ENCODE measurements around the gene NME2. TPM values are rescaled to one million over a fixed set of nuclear protein-coding genes. Genes with fewer than 3 reads are reported as not detected.

Gene NME2
- polyA plus RNA-seq, 1 donor (not counting 4 experiments of a cell fraction or from before 2014, with no cell fraction given): 1,260 TPM

DNA sequence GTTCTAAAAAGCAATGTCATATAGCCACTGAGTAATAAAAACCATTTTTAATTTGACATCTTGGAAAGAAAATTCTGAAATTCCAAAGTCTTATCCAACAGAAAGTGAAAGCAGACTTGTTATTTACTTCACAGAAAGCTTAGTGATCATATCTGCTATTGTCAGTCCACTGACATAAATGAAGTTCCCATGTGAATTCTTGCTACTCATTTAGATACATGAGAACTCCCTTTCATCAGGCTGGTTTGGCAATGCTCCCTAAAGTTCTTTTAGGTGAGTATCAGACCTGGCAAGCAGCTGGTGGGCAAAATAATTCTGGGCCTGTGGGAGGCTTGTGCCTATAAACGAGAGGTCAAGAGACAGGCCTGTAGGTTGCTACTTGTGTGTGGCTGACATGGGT lies 23.4 kb downstream of the NME2 start:
- no peak for FAIRE-seq
- dilution Hi-C loops (cut with MboI; ENCODE audit: extremely low pct_ligation_motif_present, low sequenced_read_pairs): no loop called here

GRCh38 chr17:51191895-51192294 lies 25.7 kb downstream of the NME2 start:
- no peaks in the 10 kb centered on the region for H3K9me1 ChIP-seq (ENCODE audit: control insufficient read depth, extremely low read depth, insufficient read depth, low read length)
- dilution Hi-C loops (cut with MboI; ENCODE audit: extremely low pct_ligation_motif_present, low sequenced_read_pairs): no loop called here
- FAIRE-seq (no peak), DNase-seq (ENCODE audit: low read depth, low spot score) (no peak)
- no peaks in the 10 kb centered on the region for H3K9me3 ChIP-seq (ENCODE audit: control insufficient read depth, low read depth, low read length)
- peaks cover 8 to 12% of the 10 kb centered on the region in 2 experiments for H3K36me3 ChIP-seq (ENCODE audit: control insufficient read depth in 2 of 2, extremely low read depth in 1 of 2, insufficient read depth in 2 of 2, low read length in 2 of 2)
- H3K9ac ChIP-seq (ENCODE audit: control insufficient read depth, extremely low read depth, insufficient read depth, low read length): no peak overlapping the region
- no peaks in the 10 kb centered on the region for H3K27me3 ChIP-seq (ENCODE audit: control insufficient read depth, extremely low read depth, insufficient read depth, low read length)
- no peak overlapping the region for H3K27ac ChIP-seq (ENCODE audit: control insufficient read depth, insufficient read depth, low read length)
- H3K79me2 ChIP-seq (ENCODE audit: control insufficient read depth, insufficient read depth, low read length): no peaks in the 10 kb centered on the region
- no peak overlapping the region for H3K4me2 ChIP-seq (ENCODE audit: control insufficient read depth, extremely low read depth, insufficient read depth, low read depth, low read length)
- H3K4me1 ChIP-seq (ENCODE audit: control insufficient read depth, extremely low read depth, insufficient read depth, low read length): no peaks in the 10 kb centered on the region
- H2AFZ ChIP-seq (ENCODE audit: control insufficient read depth, low read length): no peak overlapping the region
- TF ChIP-seq EZH2 (IDR thresholded peaks at IDR 0.05; ENCODE audit: low read length): no peak
- TF ChIP-seq, protein P1, sequence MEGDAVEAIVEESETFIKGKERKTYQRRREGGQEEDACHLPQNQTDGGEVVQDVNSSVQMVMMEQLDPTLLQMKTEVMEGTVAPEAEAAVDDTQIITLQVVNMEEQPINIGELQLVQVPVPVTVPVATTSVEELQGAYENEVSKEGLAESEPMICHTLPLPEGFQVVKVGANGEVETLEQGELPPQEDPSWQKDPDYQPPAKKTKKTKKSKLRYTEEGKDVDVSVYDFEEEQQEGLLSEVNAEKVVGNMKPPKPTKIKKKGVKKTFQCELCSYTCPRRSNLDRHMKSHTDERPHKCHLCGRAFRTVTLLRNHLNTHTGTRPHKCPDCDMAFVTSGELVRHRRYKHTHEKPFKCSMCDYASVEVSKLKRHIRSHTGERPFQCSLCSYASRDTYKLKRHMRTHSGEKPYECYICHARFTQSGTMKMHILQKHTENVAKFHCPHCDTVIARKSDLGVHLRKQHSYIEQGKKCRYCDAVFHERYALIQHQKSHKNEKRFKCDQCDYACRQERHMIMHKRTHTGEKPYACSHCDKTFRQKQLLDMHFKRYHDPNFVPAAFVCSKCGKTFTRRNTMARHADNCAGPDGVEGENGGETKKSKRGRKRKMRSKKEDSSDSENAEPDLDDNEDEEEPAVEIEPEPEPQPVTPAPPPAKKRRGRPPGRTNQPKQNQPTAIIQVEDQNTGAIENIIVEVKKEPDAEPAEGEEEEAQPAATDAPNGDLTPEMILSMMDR (optimal IDR thresholded peaks at IDR 0.05 in 1 of 3, IDR thresholded peaks at IDR 0.05 in 1 of 3, conservative IDR thresholded peaks at IDR 0.05 in 1 of 3; ENCODE audit: extremely low read depth in 1 of 3, insufficient read depth in 2 of 3, low read length in 3 of 3): no peak
- no peaks in the 10 kb centered on the region for H4K20me1 ChIP-seq (ENCODE audit: control insufficient read depth, extremely low read depth, insufficient read depth, low read length)
- H3K4me3 ChIP-seq (ENCODE audit: control insufficient read depth in 2 of 3, extremely low read depth in 1 of 3, insufficient read depth in 2 of 3, low read depth in 1 of 3, low read length in 3 of 3): no peak overlapping the region

More for the DNA sequence above, 23.4 kb downstream of the NME2 start:
- no peaks in the 10 kb centered on the region for H4K20me1 ChIP-seq (ENCODE audit: control insufficient read depth, extremely low read depth, insufficient read depth, low read length)
- no peak overlapping the region for H3K4me3 ChIP-seq (ENCODE audit: control insufficient read depth in 2 of 3, extremely low read depth in 1 of 3, insufficient read depth in 2 of 3, low read depth in 1 of 3, low read length in 3 of 3)
- no peaks in the 10 kb centered on the region for H3K27me3 ChIP-seq (ENCODE audit: control insufficient read depth, extremely low read depth, insufficient read depth, low read length)
- no peak overlapping the region for H3K9ac ChIP-seq (ENCODE audit: control insufficient read depth, extremely low read depth, insufficient read depth, low read length)
- TF ChIP-seq, protein P1 (optimal IDR thresholded peaks at IDR 0.05 in 1 of 3, IDR thresholded peaks at IDR 0.05 in 1 of 3, conservative IDR thresholded peaks at IDR 0.05 in 1 of 3; ENCODE audit: extremely low read depth in 1 of 3, insufficient read depth in 2 of 3, low read length in 3 of 3): no peak
- TF ChIP-seq EZH2 (IDR thresholded peaks at IDR 0.05; ENCODE audit: low read length): no peak
- H3K4me2 ChIP-seq (ENCODE audit: control insufficient read depth, extremely low read depth, insufficient read depth, low read depth, low read length): no peak overlapping the region
- H3K79me2 ChIP-seq (ENCODE audit: control insufficient read depth, insufficient read depth, low read length): no peaks in the 10 kb centered on the region
- H3K9me3 ChIP-seq (ENCODE audit: control insufficient read depth, low read depth, low read length): no peaks in the 10 kb centered on the region
- H2AFZ ChIP-seq (ENCODE audit: control insufficient read depth, low read length): no peak overlapping the region
- no peak for DNase-seq (ENCODE audit: low read depth, low spot score)
- H3K36me3 ChIP-seq (ENCODE audit: control insufficient read depth in 2 of 2, extremely low read depth in 1 of 2, insufficient read depth in 2 of 2, low read length in 2 of 2): peaks cover 8 to 17% of the 10 kb centered on the region in 2 experiments
- no peaks in the 10 kb centered on the region for H3K4me1 ChIP-seq (ENCODE audit: control insufficient read depth, extremely low read depth, insufficient read depth, low read length)
- H3K27ac ChIP-seq (ENCODE audit: control insufficient read depth, insufficient read depth, low read length): no peak overlapping the region
- no peaks in the 10 kb centered on the region for H3K9me1 ChIP-seq (ENCODE audit: control insufficient read depth, extremely low read depth, insufficient read depth, low read length)

All from keratinocyte (primary cell).